Right lobe of liver (tissue), 4 donors: ENCODE measurements around the gene SLC17A3.

Experiments used
- POLR2A ChIP-seq: fragments of 450-650 bp; IDR thresholded peaks from one replicate; pipeline ENCODE4 v1.6.1; 2017; ENCODE audit warnings: antibody characterized with exemption, mild to moderate bottlenecking
- TF ChIP-seq, protein P1 (sequence below), 4 donors: fragments of 200-600 bp in 3 of 4; fragments of 450-650 bp in 1 of 4; IDR thresholded peaks; one replicate each; pipeline versions ENCODE4 v1.5.1 to v1.8.0; 2016 to 2022; ENCODE audit warnings: antibody characterized with exemption in 4 of 4, mild to moderate bottlenecking in 2 of 4
- donor health status: DM: no; HTN: no; CAD: no.
- donor health status: DM: no; HTN: no; CAD: no.
- donor health status: DM: no; HTN: yes; CAD: no.

DNA sequence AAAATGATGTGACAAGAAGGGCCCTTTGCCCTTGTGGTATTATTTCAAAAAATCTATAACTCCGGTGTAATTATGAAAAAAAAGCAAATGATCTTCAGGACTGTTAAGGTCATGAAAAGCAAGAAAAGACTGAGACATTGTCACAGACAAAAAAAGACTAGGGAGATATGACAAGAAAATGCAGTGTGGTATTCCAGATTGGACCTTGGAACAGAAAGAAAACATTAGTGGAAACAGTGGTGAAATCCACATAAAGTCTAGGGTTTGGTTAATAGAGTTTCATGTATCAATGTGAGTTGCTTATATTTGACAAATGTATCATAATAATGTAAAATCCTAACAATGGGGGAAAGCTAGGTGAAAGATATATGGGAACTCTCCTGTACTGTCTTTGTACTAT lies 26.8 kb upstream of the SLC17A3 start:
- TF ChIP-seq, protein P1, sequence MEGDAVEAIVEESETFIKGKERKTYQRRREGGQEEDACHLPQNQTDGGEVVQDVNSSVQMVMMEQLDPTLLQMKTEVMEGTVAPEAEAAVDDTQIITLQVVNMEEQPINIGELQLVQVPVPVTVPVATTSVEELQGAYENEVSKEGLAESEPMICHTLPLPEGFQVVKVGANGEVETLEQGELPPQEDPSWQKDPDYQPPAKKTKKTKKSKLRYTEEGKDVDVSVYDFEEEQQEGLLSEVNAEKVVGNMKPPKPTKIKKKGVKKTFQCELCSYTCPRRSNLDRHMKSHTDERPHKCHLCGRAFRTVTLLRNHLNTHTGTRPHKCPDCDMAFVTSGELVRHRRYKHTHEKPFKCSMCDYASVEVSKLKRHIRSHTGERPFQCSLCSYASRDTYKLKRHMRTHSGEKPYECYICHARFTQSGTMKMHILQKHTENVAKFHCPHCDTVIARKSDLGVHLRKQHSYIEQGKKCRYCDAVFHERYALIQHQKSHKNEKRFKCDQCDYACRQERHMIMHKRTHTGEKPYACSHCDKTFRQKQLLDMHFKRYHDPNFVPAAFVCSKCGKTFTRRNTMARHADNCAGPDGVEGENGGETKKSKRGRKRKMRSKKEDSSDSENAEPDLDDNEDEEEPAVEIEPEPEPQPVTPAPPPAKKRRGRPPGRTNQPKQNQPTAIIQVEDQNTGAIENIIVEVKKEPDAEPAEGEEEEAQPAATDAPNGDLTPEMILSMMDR (IDR thresholded peaks at IDR 0.05) = no peak
- no peak for TF ChIP-seq POLR2A
